Measurements from ENCODE around the gene SLC4A5. TPM values are rescaled to one million over a fixed set of nuclear protein-coding genes. Genes with fewer than 3 reads are reported as not detected.
A peak's percentile ranks its signal among the peaks of the same experiment; 100 is the strongest.

SLC4A5 gene
- total RNA-seq, 4 donors from 2014 or later: 4.2 to 22.9 (median 9.5) TPM

- Histone ChIP-seq H3K27ac (peak overlapping the region in 2 of 4 donors; percentile 41 to 50), H3K4me1 (peaks cover 0 to 62% (median 13%) of the 10 kb centered on the region in 4 donors)
- DNase-seq (ENCODE audit: low spot score in 2 of 2): peak in 1 of 2 donors; percentile 19
Observed at GRCh38 chr2:74201596-74201995, 141.6 kb downstream of the SLC4A5 start.

GRCh38 chr2:74201196-74201595 is 142.0 kb downstream of the SLC4A5 start:
- no peaks in the 10 kb centered on the region for H3K27me3 ChIP-seq
- peaks cover 0 to 58% (median 11%) of the 10 kb centered on the region in 4 donors for H3K4me1 ChIP-seq
- TF ChIP-seq EP300 (IDR thresholded peaks at IDR 0.05) (no peak), POLR2A (IDR thresholded peaks at IDR 0.05) (no peak)
- peak overlapping the region in 1 of 4 donors; percentile 89 for H3K4me3 ChIP-seq
- peaks cover 0 to 3% (median 0%) of the 10 kb centered on the region in 3 donors for H3K36me3 ChIP-seq
- WGBS, 2 donors: 77 to 86% methylated on average over 3 of the region's 3 CpGs
- no peak for DNase-seq (ENCODE audit: low spot score in 2 of 2)
- H3K27ac ChIP-seq: peak overlapping the region in 2 of 4 donors; percentile 37 to 50
- no peaks in the 10 kb centered on the region for H3K9me3 ChIP-seq

More at GRCh38 chr2:74201596-74201995, 141.6 kb downstream of the SLC4A5 start:
- TF ChIP-seq POLR2A (IDR thresholded peaks at IDR 0.05) (no peak), EP300 (IDR thresholded peaks at IDR 0.05) (peak; percentile 16 to 73)
- peak overlapping the region in 1 of 4 donors; percentile 89 for H3K4me3 ChIP-seq
- H3K36me3 ChIP-seq: peaks cover 0 to 3% (median 0%) of the 10 kb centered on the region in 3 donors
- H3K27me3 ChIP-seq: no peaks in the 10 kb centered on the region
- no peaks in the 10 kb centered on the region for H3K9me3 ChIP-seq
- 33 to 36% methylated on average over 1 of the region's 1 CpG for WGBS, 2 donors

GRCh38 chr2:74199871-74200305 is 143.3 kb downstream of the SLC4A5 start:
- no peaks in the 10 kb centered on the region for H3K9me3 ChIP-seq
- TF ChIP-seq POLR2A (IDR thresholded peaks at IDR 0.05) (no peak), CTCF (IDR thresholded peaks at IDR 0.05) (no peak), EP300 (IDR thresholded peaks at IDR 0.05) (peak in 1 of 2 donors; percentile 5)
- peak overlapping the region; percentile 54 to 91 (median 88) for H3K4me3 ChIP-seq
- H3K4me1 ChIP-seq: peaks cover 0 to 45% (median 7%) of the 10 kb centered on the region in 4 donors
- peak overlapping the region in 2 of 4 donors; percentile 87 to 90 for H3K27ac ChIP-seq
- H3K36me3 ChIP-seq: peaks cover 0 to 2% (median 0%) of the 10 kb centered on the region in 3 donors
- DNase-seq (ENCODE audit: low spot score in 2 of 2): no peak
- 10 to 18% methylated on average over 8 of the region's 8 CpGs for WGBS, 2 donors
- H3K27me3 ChIP-seq: no peaks in the 10 kb centered on the region

GRCh38 chr2:74199275-74199701 is 143.9 kb downstream of the SLC4A5 start:
- peak in 1 of 2 donors; percentile 9 for DNase-seq (ENCODE audit: low spot score in 2 of 2)
- 4 to 6% methylated on average over 17 to 19 of the region's 20 CpGs for WGBS, 2 donors
- Histone ChIP-seq H3K4me3 (peak overlapping the region; percentile 54 to 91 (median 88)), H3K36me3 (no peaks in the 10 kb centered on the region), H3K27me3 (no peaks in the 10 kb centered on the region), H3K4me1 (peaks cover 0 to 45% (median 7%) of the 10 kb centered on the region in 4 donors), H3K9me3 (no peaks in the 10 kb centered on the region), H3K27ac (peak overlapping the region in 3 of 4 donors; percentile 87 to 90 (median 90))
- TF ChIP-seq POLR2A (IDR thresholded peaks at IDR 0.05): no peak
- no peak for TF ChIP-seq EP300 (IDR thresholded peaks at IDR 0.05)
- TF ChIP-seq CTCF (IDR thresholded peaks at IDR 0.05): no peak

- Histone ChIP-seq H3K27ac (peak within 1 kb of the TSS; percentile 33 to 90 (median 88)), H3K4me1 (peaks cover 0 to 43% (median 7%) of the 10 kb centered on the region in 4 donors), H3K4me3 (peak within 1 kb of the TSS; percentile 54 to 91 (median 88)), H3K27me3 (no peaks in the 10 kb centered on the region), H3K36me3 (no peaks in the 10 kb centered on the region), H3K9me3 (no peaks in the 10 kb centered on the region)
- TF ChIP-seq POLR2A (IDR thresholded peaks at IDR 0.05) (peak in 1 of 2 donors; percentile 32), CTCF (IDR thresholded peaks at IDR 0.05) (peak; percentile 71 to 92 (median 80)), EP300 (IDR thresholded peaks at IDR 0.05) (peak in 1 of 2 donors; percentile 78)
- peak; percentile 64 to 78 for DNase-seq (ENCODE audit: low spot score in 2 of 2)
- whole genome bisulfite sequencing, 2 donors: 1 to 2% methylated on average over 38 to 70 of the region's 96 CpGs
Observed at GRCh38 chr2:74198461-74199274, 144.5 kb downstream of the SLC4A5 start, which contains the start of gene MTHFD2. Gene MTHFD2 (plus strand): TSS chr2:74198615. CDS start chr2:74198642, 27 bp downstream.
